H1 (cell line): ENCODE measurements around the gene MAST2. TPM values are rescaled to one million over a fixed set of nuclear protein-coding genes. Genes with fewer than 3 reads are reported as not detected.
"Not testable (repeated sequence)": the region's sequence is repeated elsewhere in the genome, so short reads cannot be mapped to it uniquely, and the experiment has no call there.

ENCODE experiments used
- CTCF ChIA-PET: fragments of 300-600 bp; sonication (Branson Sonifier 250); formaldehyde crosslinking; loops from one replicate; lab custom pipeline; 2021; ENCODE audit not compliant: partially characterized antibody; lab: Charles Lee
- POLR2A ChIA-PET: fragments of 300-600 bp; sonication (Branson Sonifier 250); formaldehyde crosslinking; loops from one replicate; lab custom pipeline; 2021; ENCODE audit warnings: inconsistent platforms; ENCODE audit not compliant: partially characterized antibody; lab: Charles Lee
- DNase-seq, 2 experiments: peaks; one replicate each; pipeline versions ENCODE4 v3.0.0 to v3.0.0-alpha.2; 2010 to 2022; ENCODE audit warnings: low spot score in 2 of 2, low read depth in 1 of 2, mixed read lengths in 1 of 2
- FAIRE-seq: peaks from 2 replicates; lab custom pipeline; 2011; peaks lifted over from hg19 to GRCh38; lab: Jason Lieb, UNC
- H2AFZ ChIP-seq: 2 replicates; pipeline ENCODE4 v1.8.1; 2012; ENCODE audit warnings: low read length, inconsistent platforms
- H2AK5ac ChIP-seq: 2 replicates; pipeline ENCODE4 v1.6.1; 2013; ENCODE audit warnings: low read depth, low read length
- H2BK120ac ChIP-seq: replicated peaks from 2 replicates; pipeline ENCODE3; 2013; ENCODE audit warnings: low read depth, low read length, inconsistent platforms
- H2BK12ac ChIP-seq: 2 replicates; pipeline ENCODE4 v1.6.1; 2013; ENCODE audit warnings: low read depth, low read length
- H2BK15ac ChIP-seq: 2 replicates; pipeline ENCODE4 v1.6.1; 2013; ENCODE audit warnings: low read length
- H2BK20ac ChIP-seq: 2 replicates; pipeline ENCODE4 v1.6.1; 2013; ENCODE audit warnings: low read length
- H2BK5ac ChIP-seq: 2 replicates; pipeline ENCODE4 v1.6.1; 2013; ENCODE audit warnings: low read depth, low read length
- H3K14ac ChIP-seq: 2 replicates; pipeline ENCODE4 v1.6.1; 2013; ENCODE audit warnings: inconsistent platforms; ENCODE audit not compliant: insufficient read length
- H3K18ac ChIP-seq: 2 replicates; pipeline ENCODE4 v1.6.1; 2013; ENCODE audit warnings: low read length; ENCODE audit errors: extremely low read depth
- H3K23ac ChIP-seq: 2 replicates; pipeline ENCODE4 v1.6.1; 2013; ENCODE audit warnings: inconsistent platforms; ENCODE audit not compliant: insufficient read length
- H3K23me2 ChIP-seq: 2 replicates; pipeline ENCODE4 v1.6.1; 2013; ENCODE audit warnings: low read depth, low read length
- H3K27ac ChIP-seq: 2 replicates; pipeline ENCODE4 v1.6.1; 2011; ENCODE audit warnings: low read depth, low read length, inconsistent platforms
- H3K27me3 ChIP-seq, 4 experiments: replicated peaks in 1 of 4; 1 replicate in 1 of 4; 2 replicates in 3 of 4; pipeline versions ENCODE4 v1.6.1 to v1.8.1; 2011 to 2013; ENCODE audit warnings: low read length in 3 of 4, mild to moderate bottlenecking in 3 of 4, inconsistent platforms in 2 of 4, mixed read lengths in 2 of 4, moderate library complexity in 1 of 4; ENCODE audit not compliant: control insufficient read depth in 3 of 4, insufficient read depth in 3 of 4; ENCODE audit errors: extremely low read depth in 1 of 4
- H3K36me3 ChIP-seq, 4 experiments: 2 replicates each; pipeline versions ENCODE4 v1.6.1 to v1.8.1; 2011 to 2013; ENCODE audit warnings: mild to moderate bottlenecking in 4 of 4, low read length in 3 of 4, moderate library complexity in 2 of 4, control low read depth in 1 of 4, inconsistent platforms in 1 of 4; ENCODE audit not compliant: insufficient read depth in 4 of 4, control insufficient read depth in 2 of 4
- H3K4ac ChIP-seq: replicated peaks from 2 replicates; pipeline ENCODE3; 2013; ENCODE audit warnings: low read length, low read depth, mixed read lengths, inconsistent platforms; ENCODE audit not compliant: insufficient read length
- H3K4me1 ChIP-seq, 4 experiments: replicated peaks in 1 of 4; 1 replicate in 1 of 4; 2 replicates in 3 of 4; pipeline versions ENCODE4 v1.6.1 to v1.8.1; 2011 to 2013; ENCODE audit warnings: low read length in 3 of 4, inconsistent platforms in 2 of 4, mixed read lengths in 1 of 4; ENCODE audit not compliant: insufficient read depth in 4 of 4, control insufficient read depth in 3 of 4
- H3K4me2 ChIP-seq, 2 experiments: 2 replicates each; pipeline versions ENCODE4 v1.6.1 to v1.8.1; 2011 to 2013; ENCODE audit warnings: low read depth in 2 of 2, low read length in 2 of 2, control low read depth in 1 of 2, inconsistent platforms in 1 of 2, mild to moderate bottlenecking in 1 of 2; ENCODE audit not compliant: insufficient read depth in 1 of 2
- H3K4me3 ChIP-seq, 4 experiments: fragments of 200-600, 300-600 bp in 1 of 4; sonication (generic), shearing (Covaris generic), sonication (Bioruptor Twin) in 1 of 4; 2 replicates each; pipeline versions ENCODE4 v1.5.1 to v1.8.1; 2011 to 2016; ENCODE audit warnings: low read length in 4 of 4, low read depth in 3 of 4, control low read depth in 2 of 4, inconsistent platforms in 2 of 4, mild to moderate bottlenecking in 2 of 4, mixed read lengths in 1 of 4, moderate library complexity in 1 of 4; ENCODE audit not compliant: insufficient read depth in 2 of 4; ENCODE audit errors: extremely low read depth in 1 of 4
- H3K56ac ChIP-seq: replicated peaks from 2 replicates; pipeline ENCODE3; 2013; ENCODE audit warnings: low read depth, mild to moderate bottlenecking, mixed read lengths, low read length, inconsistent platforms; ENCODE audit not compliant: insufficient read length
- H3K79me1 ChIP-seq: 2 replicates; pipeline ENCODE4 v1.6.1; 2013; ENCODE audit warnings: low read depth, low read length, control low read depth
- H3K79me2 ChIP-seq, 2 experiments: 2 replicates each; pipeline versions ENCODE4 v1.6.1 to v1.8.1; 2012 to 2013; ENCODE audit warnings: low read length in 2 of 2, mild to moderate bottlenecking in 2 of 2, inconsistent platforms in 1 of 2; ENCODE audit not compliant: insufficient read depth in 2 of 2, control insufficient read depth in 1 of 2
- H3K9ac ChIP-seq, 4 experiments: replicated peaks in 1 of 4; 1 replicate in 1 of 4; 2 replicates in 3 of 4; pipeline versions ENCODE4 v1.6.1 to v1.8.1; 2011 to 2013; ENCODE audit warnings: low read depth in 3 of 4, low read length in 3 of 4, control low read depth in 2 of 4, mild to moderate bottlenecking in 2 of 4, moderate library complexity in 2 of 4, inconsistent platforms in 1 of 4; ENCODE audit errors: extremely low read depth in 1 of 4
- H3K9me3 ChIP-seq, 2 experiments: 2 replicates each; pipeline versions ENCODE4 v1.6.1 to v1.8.1; 2012 to 2013; ENCODE audit warnings: mild to moderate bottlenecking in 2 of 2, moderate library complexity in 2 of 2, control low read depth in 1 of 2, inconsistent platforms in 1 of 2, low read depth in 1 of 2, low read length in 1 of 2, mixed read lengths in 1 of 2; ENCODE audit not compliant: insufficient read depth in 2 of 2
- H4K20me1 ChIP-seq, 2 experiments: replicated peaks in 1 of 2; 2 replicates each; pipeline versions ENCODE3 to v1.8.1; 2011 to 2013; ENCODE audit warnings: inconsistent platforms in 2 of 2, low read length in 2 of 2, mild to moderate bottlenecking in 1 of 2; ENCODE audit not compliant: insufficient read depth in 2 of 2, control insufficient read depth in 1 of 2
- H4K5ac ChIP-seq: 2 replicates; pipeline ENCODE4 v1.6.1; 2013; ENCODE audit warnings: low read length, low read depth, mixed read lengths, inconsistent platforms; ENCODE audit not compliant: insufficient read length
- H4K8ac ChIP-seq: 2 replicates; pipeline ENCODE4 v1.8.0; 2013; ENCODE audit warnings: mild to moderate bottlenecking, moderate library complexity, low read length, inconsistent platforms; ENCODE audit not compliant: insufficient read depth; ENCODE audit errors: extremely low read depth
- H4K91ac ChIP-seq: replicated peaks from 2 replicates; pipeline ENCODE3; 2013; ENCODE audit warnings: low read length, mixed read lengths, inconsistent platforms; ENCODE audit not compliant: insufficient read length
- GTF2F1 ChIP-seq: IDR thresholded peaks from 2 replicates; pipeline ENCODE4 v1.6.1; 2012; ENCODE audit warnings: low read depth, low read length, improper control_type of control experiment, borderline replicate concordance
- HDAC2 ChIP-seq, 2 experiments: fragments of 300-600 bp in 1 of 2; sonication (generic) in 1 of 2; IDR thresholded peaks; 2 replicates each; pipeline ENCODE4 v1.6.1; 2011 to 2012; ENCODE audit warnings: low read depth in 2 of 2, low read length in 2 of 2, mild to moderate bottlenecking in 2 of 2, moderate library complexity in 2 of 2, borderline replicate concordance in 1 of 2, inconsistent platforms in 1 of 2
- KDM5A ChIP-seq: fragments of 200-600 bp; IDR thresholded peaks from 2 replicates; pipeline ENCODE4 v1.7.1; 2012; ENCODE audit warnings: mild to moderate bottlenecking, low read length, inconsistent platforms, mixed read lengths
- WGBS, 2 experiments: shearing (Covaris generic) in 1 of 2; methylation state at CpG; one replicate each; pipeline versions ENCODE4 v1.1.6 to v1.1.7; 2013 to 2015; ENCODE audit warnings: low lambda C conversion rate in 2 of 2, mixed read lengths in 2 of 2, inconsistent platforms in 1 of 2, low coverage in 1 of 2, missing lambda C conversion rate in 1 of 2; ENCODE audit not compliant: insufficient replicate concordance in 2 of 2, insufficient coverage in 1 of 2, insufficient read length in 1 of 2; ENCODE audit errors: extremely low coverage in 1 of 2, missing lambda C conversion rate in 1 of 2; 5-methylcytosine and 5-hydroxymethylcytosine counted together
- polyA plus RNA-seq, 7 experiments: library from polyadenylated mRNA; depleted of rRNA in 3 of 7; stranded (reverse) in 5 of 7; unstranded in 2 of 7; fragments of >200 nt in 5 of 7; fragments of 200-250 nt in 2 of 7; gene quantifications; 1 replicate in 5 of 7; 2 replicates in 1 of 7; 4 replicates in 1 of 7; pipeline versions ENCODE4 v1.2.1 to v1.2.3, GENCODE V29; 2011 to 2013; ENCODE audit warnings: missing spikeins in 2 of 7, mixed read lengths in 2 of 7
- total RNA-seq: library from RNA; stranded (reverse); fragmentation: NEBNext Ultra II Directional; extraction: Animal tissue kit (Norgen Biotek cat#: 25700); gene quantifications from 2 replicates; pipeline ENCODE4 v1.2.1, GENCODE V29; 2021
- TF ChIP-seq, protein P1 (sequence below), 3 experiments: IDR thresholded peaks; 1 replicate in 2 of 3; 2 replicates in 1 of 3; pipeline versions ENCODE4 v1.5.1 to v1.6.1; 2011; ENCODE audit warnings: low read length in 3 of 3, mild to moderate bottlenecking in 3 of 3, inconsistent platforms in 2 of 3, low read depth in 1 of 3, moderate library complexity in 1 of 3; ENCODE audit not compliant: insufficient read depth in 1 of 3; ENCODE audit errors: control extremely low read depth in 1 of 3
- TF ChIP-seq, protein P2 (sequence below): IDR thresholded peaks from 2 replicates; pipeline ENCODE4 v1.6.1; 2012; ENCODE audit warnings: low read length, inconsistent platforms

Gene MAST2
- total and polyA plus RNA-seq, 2 of the 8 experiments (the other 6 are each of a cell fraction or from before 2014, with no cell fraction given): 20.5 to 35.4 TPM

DNA sequence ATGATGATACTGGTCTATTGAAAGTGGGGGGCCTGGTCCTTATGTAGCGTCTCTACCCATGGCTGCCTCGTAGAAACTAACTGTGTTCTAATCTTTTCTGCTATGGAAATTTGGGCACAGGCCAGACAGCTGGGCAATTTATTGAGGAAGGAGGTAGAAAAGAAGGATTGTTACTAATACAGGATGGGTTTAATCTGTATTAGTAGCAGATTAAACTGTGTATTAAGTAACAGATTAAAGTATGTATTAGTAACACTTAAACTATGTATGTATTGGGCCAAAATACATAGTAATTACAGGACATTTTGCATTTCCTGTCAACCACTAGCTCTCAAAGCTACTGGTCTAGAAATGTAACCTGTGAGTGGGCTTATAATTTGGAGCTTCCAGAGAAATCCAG, 142.0 kb downstream of the MAST2 start (continued):
- TF ChIP-seq KDM5A (no peak), HDAC2 (IDR thresholded peaks at IDR 0.05; ENCODE audit: borderline replicate concordance in 1 of 2, low read depth in 2 of 2, low read length in 2 of 2) (no peak), GTF2F1 (no peak)
- TF ChIP-seq, protein P1, sequence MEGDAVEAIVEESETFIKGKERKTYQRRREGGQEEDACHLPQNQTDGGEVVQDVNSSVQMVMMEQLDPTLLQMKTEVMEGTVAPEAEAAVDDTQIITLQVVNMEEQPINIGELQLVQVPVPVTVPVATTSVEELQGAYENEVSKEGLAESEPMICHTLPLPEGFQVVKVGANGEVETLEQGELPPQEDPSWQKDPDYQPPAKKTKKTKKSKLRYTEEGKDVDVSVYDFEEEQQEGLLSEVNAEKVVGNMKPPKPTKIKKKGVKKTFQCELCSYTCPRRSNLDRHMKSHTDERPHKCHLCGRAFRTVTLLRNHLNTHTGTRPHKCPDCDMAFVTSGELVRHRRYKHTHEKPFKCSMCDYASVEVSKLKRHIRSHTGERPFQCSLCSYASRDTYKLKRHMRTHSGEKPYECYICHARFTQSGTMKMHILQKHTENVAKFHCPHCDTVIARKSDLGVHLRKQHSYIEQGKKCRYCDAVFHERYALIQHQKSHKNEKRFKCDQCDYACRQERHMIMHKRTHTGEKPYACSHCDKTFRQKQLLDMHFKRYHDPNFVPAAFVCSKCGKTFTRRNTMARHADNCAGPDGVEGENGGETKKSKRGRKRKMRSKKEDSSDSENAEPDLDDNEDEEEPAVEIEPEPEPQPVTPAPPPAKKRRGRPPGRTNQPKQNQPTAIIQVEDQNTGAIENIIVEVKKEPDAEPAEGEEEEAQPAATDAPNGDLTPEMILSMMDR (IDR thresholded peaks at IDR 0.05; ENCODE audit: control extremely low read depth in 1 of 3, insufficient read depth in 1 of 3, low read depth in 1 of 3, low read length in 3 of 3): no peak
- TF ChIP-seq, protein P2, sequence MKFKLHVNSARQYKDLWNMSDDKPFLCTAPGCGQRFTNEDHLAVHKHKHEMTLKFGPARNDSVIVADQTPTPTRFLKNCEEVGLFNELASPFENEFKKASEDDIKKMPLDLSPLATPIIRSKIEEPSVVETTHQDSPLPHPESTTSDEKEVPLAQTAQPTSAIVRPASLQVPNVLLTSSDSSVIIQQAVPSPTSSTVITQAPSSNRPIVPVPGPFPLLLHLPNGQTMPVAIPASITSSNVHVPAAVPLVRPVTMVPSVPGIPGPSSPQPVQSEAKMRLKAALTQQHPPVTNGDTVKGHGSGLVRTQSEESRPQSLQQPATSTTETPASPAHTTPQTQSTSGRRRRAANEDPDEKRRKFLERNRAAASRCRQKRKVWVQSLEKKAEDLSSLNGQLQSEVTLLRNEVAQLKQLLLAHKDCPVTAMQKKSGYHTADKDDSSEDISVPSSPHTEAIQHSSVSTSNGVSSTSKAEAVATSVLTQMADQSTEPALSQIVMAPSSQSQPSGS: no peak

DNA sequence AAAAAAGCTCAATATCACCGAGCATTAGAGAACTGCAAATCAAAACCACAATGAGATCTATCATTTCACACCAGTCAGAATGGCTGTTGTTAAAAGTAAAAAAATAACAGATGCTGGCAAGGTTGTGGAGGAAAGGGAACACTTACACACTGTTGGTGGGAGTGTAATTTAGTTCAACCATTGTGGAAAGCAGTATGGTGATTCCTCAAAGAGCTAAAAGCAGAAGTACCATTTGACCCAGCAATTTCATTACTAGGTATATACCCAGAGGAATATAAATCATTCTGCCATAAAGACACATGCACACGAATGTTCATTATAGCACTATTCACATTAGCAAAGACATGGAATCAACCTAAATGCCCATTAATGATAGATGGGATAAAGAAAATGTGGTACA, 146.1 kb downstream of the MAST2 start:
- 89% methylated on average over 2 of the region's 2 CpGs; no CpG with 5 or more reads in 1 of the 2 experiments for WGBS, 2 experiments
- H4K91ac ChIP-seq, H3K56ac ChIP-seq, H4K8ac ChIP-seq, H2AFZ ChIP-seq, H3K36me3 ChIP-seq, H3K23ac ChIP-seq, H3K4me2 ChIP-seq, H3K4me3 ChIP-seq, H3K18ac ChIP-seq, H3K23me2 ChIP-seq, H3K9ac ChIP-seq, H2BK12ac ChIP-seq, H3K27ac ChIP-seq, H4K20me1 ChIP-seq, H2BK120ac ChIP-seq, H2BK5ac ChIP-seq, H3K14ac ChIP-seq, H2BK15ac ChIP-seq, H3K27me3 ChIP-seq, DNase-seq, FAIRE-seq, H3K79me2 ChIP-seq, H4K5ac ChIP-seq, H3K9me3 ChIP-seq, H3K4ac ChIP-seq, H2BK20ac ChIP-seq, H3K79me1 ChIP-seq, H2AK5ac ChIP-seq: not testable (repeated sequence)
- POLR2A ChIA-PET: interaction anchor here (2.0 kb wide), 1 partner anchor 21 kb away, joined by 10 read pairs; no protein-coding TSS in a partner anchor
- peaks cover 0 to 11% (median 5%) of the 10 kb centered on the region in 4 experiments; a peak in 3 of 7 replicates for H3K4me1 ChIP-seq
- CTCF ChIA-PET: interaction anchor here (0.6 to 2.1 kb wide), 2 partner anchors 87 to 404 kb away, joined by 3 to 5 read pairs; no protein-coding TSS in a partner anchor
